Thyroid gland (tissue), 4 donors: ENCODE results near the gene EFNB2.

Experiments
- CTCF ChIP-seq, 6 experiments: fragments of 200-600 bp in 3 of 6; fragments of 450-650 bp in 3 of 6; sonication (generic) in 3 of 6; IDR thresholded peaks; one replicate each; pipeline ENCODE4 v1.5.1; 2016 to 2019; ENCODE audit warnings: antibody characterized with exemption in 6 of 6, mild to moderate bottlenecking in 2 of 6, inconsistent platforms in 1 of 6, moderate library complexity in 1 of 6
- POLR2A ChIP-seq, 2 donors: fragments of 450-650 bp; IDR thresholded peaks; one replicate each; pipeline ENCODE4 v1.6.1; 2017; ENCODE audit warnings: antibody characterized with exemption in 2 of 2, mild to moderate bottlenecking in 2 of 2, moderate library complexity in 1 of 2

GRCh38 chr13:106513025-106513983 is 22.2 kb downstream of the EFNB2 start:
- no peak for TF ChIP-seq CTCF (IDR thresholded peaks at IDR 0.05)
- TF ChIP-seq POLR2A (IDR thresholded peaks at IDR 0.05): no peak
